ENCODE results near the gene REL.

The REL gene

DNA sequence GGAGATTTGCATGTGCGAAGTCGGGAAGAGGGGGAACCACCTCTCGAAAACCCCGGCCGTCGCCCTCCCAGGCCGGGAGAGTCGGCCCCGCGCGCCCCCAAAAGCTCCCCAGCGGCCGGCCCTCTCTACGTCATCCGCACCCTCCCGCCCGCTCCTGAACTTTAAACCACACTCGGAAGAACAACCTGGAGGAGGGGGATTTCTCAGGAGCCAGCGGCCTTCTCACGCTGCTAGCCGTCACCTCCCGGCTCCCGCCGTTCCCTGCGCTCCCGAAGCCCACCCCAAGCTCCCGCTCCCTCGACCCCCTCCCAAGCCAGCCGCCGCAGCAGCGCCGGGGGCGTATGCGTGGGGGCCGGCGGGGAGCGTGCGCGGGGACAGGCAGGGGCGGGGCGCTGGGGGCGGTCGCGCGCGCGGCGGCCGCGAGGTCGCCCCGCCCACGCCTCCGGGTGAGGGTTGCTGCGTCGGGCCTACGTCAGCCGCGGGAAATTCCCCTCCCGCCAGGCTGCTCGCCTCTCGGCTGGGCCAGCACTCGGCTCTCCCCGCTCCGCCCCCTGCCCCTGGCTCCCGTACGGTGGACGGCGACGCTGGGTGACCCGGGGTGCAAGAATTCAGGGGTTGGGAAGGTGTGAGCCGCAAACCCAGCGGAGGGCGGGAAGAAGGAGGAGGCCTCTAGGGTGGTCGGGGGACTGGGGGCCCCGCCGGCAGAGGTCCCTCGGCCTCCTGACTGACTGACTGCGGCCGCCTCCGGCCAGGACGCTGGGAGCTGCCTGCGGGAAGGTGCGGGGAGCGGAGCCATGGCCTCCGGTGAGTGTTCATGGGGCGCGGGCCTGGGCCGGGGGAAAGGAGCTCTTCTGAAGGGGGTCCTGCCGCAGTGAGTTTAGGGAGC is at the start of gene REL:
Gene REL (plus strand): TSS at position 528 of the 886 bp plus-strand sequence. CDS start 267 bp downstream, at position 795.
- POLR2A ChIA-PET = interaction anchor here (0.6 to 1.7 kb wide), 3 partner anchors 74 to 145 kb away, joined by 3 to 6 read pairs (median 3); partner anchors contain the start of gene PAPOLG
- TF ChIP-seq ZNF677 (tag by site-specific recombination; IDR thresholded peaks at IDR 0.05) (no peak), ZNF664 (tag by site-specific recombination; IDR thresholded peaks at IDR 0.05) (no peak), SP2 (tag by site-specific recombination; IDR thresholded peaks at IDR 0.05) (peak; percentile 49), BCL11B (tag by site-specific recombination; IDR thresholded peaks at IDR 0.05; ENCODE audit: low read depth) (peak; percentile 44; the same call in 1 of the 2 replicates), HOXD13 (CRISPR knock-in tag; IDR thresholded peaks at IDR 0.05; ENCODE audit: borderline replicate concordance) (no peak), ZNF138 (tag by site-specific recombination; IDR thresholded peaks at IDR 0.05; ENCODE audit: borderline replicate concordance) (no peak), ZNF423 (tag by site-specific recombination; IDR thresholded peaks at IDR 0.05) (peak; percentile 44; the same call in 1 of the 2 replicates), ZNF341 (tag by site-specific recombination; IDR thresholded peaks at IDR 0.05; ENCODE audit: low read depth) (peak; percentile 79), ZNF416 (tag by site-specific recombination; IDR thresholded peaks at IDR 0.05) (no peak), OSR2 (tag by site-specific recombination; IDR thresholded peaks at IDR 0.05) (0 out of 2 replicates have a peak, but pooled peaks have one; percentile 14), ZFHX2 (tag by site-specific recombination; conservative IDR thresholded peaks at IDR 0.05) (peak; percentile 79), ZNF521 (tag by site-specific recombination; IDR thresholded peaks at IDR 0.05) (no peak), ZNF843 (tag by site-specific recombination; IDR thresholded peaks at IDR 0.05) (no peak), ZNF211 (tag by site-specific recombination; IDR thresholded peaks at IDR 0.05; ENCODE audit: low read depth) (no peak)
- TF ChIP-seq, protein P1, sequence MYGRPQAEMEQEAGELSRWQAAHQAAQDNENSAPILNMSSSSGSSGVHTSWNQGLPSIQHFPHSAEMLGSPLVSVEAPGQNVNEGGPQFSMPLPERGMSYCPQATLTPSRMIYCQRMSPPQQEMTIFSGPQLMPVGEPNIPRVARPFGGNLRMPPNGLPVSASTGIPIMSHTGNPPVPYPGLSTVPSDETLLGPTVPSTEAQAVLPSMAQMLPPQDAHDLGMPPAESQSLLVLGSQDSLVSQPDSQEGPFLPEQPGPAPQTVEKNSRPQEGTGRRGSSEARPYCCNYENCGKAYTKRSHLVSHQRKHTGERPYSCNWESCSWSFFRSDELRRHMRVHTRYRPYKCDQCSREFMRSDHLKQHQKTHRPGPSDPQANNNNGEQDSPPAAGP (tag by site-specific recombination; IDR thresholded peaks at IDR 0.05) = no peak
- TF ChIP-seq, protein P2, sequence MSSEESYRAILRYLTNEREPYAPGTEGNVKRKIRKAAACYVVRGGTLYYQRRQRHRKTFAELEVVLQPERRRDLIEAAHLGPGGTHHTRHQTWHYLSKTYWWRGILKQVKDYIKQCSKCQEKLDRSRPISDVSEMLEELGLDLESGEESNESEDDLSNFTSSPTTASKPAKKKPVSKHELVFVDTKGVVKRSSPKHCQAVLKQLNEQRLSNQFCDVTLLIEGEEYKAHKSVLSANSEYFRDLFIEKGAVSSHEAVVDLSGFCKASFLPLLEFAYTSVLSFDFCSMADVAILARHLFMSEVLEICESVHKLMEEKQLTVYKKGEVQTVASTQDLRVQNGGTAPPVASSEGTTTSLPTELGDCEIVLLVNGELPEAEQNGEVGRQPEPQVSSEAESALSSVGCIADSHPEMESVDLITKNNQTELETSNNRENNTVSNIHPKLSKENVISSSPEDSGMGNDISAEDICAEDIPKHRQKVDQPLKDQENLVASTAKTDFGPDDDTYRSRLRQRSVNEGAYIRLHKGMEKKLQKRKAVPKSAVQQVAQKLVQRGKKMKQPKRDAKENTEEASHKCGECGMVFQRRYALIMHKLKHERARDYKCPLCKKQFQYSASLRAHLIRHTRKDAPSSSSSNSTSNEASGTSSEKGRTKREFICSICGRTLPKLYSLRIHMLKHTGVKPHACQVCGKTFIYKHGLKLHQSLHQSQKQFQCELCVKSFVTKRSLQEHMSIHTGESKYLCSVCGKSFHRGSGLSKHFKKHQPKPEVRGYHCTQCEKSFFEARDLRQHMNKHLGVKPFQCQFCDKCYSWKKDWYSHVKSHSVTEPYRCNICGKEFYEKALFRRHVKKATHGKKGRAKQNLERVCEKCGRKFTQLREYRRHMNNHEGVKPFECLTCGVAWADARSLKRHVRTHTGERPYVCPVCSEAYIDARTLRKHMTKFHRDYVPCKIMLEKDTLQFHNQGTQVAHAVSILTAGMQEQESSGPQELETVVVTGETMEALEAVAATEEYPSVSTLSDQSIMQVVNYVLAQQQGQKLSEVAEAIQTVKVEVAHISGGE (tag by site-specific recombination; conservative IDR thresholded peaks at IDR 0.05; ENCODE audit: low read depth) = 0 out of 2 replicates have a peak, but pooled peaks have one; percentile 11
- TF ChIP-seq, protein P3, sequence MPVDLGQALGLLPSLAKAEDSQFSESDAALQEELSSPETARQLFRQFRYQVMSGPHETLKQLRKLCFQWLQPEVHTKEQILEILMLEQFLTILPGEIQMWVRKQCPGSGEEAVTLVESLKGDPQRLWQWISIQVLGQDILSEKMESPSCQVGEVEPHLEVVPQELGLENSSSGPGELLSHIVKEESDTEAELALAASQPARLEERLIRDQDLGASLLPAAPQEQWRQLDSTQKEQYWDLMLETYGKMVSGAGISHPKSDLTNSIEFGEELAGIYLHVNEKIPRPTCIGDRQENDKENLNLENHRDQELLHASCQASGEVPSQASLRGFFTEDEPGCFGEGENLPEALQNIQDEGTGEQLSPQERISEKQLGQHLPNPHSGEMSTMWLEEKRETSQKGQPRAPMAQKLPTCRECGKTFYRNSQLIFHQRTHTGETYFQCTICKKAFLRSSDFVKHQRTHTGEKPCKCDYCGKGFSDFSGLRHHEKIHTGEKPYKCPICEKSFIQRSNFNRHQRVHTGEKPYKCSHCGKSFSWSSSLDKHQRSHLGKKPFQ (tag by site-specific recombination; IDR thresholded peaks at IDR 0.05) = peak; percentile 63; the same call in 1 of the 2 replicates
- TF ChIP-seq, protein P4, sequence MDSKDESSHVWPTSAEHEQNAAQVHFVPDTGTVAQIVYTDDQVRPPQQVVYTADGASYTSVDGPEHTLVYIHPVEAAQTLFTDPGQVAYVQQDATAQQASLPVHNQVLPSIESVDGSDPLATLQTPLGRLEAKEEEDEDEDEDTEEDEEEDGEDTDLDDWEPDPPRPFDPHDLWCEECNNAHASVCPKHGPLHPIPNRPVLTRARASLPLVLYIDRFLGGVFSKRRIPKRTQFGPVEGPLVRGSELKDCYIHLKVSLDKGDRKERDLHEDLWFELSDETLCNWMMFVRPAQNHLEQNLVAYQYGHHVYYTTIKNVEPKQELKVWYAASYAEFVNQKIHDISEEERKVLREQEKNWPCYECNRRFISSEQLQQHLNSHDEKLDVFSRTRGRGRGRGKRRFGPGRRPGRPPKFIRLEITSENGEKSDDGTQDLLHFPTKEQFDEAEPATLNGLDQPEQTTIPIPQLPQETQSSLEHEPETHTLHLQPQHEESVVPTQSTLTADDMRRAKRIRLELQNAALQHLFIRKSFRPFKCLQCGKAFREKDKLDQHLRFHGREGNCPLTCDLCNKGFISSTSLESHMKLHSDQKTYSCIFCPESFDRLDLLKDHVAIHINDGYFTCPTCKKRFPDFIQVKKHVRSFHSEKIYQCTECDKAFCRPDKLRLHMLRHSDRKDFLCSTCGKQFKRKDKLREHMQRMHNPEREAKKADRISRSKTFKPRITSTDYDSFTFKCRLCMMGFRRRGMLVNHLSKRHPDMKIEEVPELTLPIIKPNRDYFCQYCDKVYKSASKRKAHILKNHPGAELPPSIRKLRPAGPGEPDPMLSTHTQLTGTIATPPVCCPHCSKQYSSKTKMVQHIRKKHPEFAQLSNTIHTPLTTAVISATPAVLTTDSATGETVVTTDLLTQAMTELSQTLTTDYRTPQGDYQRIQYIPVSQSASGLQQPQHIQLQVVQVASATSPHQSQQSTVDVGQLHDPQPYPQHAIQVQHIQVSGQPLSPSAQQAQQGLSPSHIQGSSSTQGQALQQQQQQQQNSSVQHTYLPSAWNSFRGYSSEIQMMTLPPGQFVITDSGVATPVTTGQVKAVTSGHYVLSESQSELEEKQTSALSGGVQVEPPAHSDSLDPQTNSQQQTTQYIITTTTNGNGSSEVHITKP (tag by site-specific recombination; IDR thresholded peaks at IDR 0.05) = peak; percentile 88
- TF ChIP-seq, protein P5, sequence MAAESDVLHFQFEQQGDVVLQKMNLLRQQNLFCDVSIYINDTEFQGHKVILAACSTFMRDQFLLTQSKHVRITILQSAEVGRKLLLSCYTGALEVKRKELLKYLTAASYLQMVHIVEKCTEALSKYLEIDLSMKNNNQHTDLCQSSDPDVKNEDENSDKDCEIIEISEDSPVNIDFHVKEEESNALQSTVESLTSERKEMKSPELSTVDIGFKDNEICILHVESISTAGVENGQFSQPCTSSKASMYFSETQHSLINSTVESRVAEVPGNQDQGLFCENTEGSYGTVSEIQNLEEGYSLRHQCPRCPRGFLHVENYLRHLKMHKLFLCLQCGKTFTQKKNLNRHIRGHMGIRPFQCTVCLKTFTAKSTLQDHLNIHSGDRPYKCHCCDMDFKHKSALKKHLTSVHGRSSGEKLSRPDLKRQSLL (tag by site-specific recombination; IDR thresholded peaks at IDR 0.05) = 0 out of 2 replicates have a peak, but pooled peaks have one; percentile 17
- TF ChIP-seq, protein P6, sequence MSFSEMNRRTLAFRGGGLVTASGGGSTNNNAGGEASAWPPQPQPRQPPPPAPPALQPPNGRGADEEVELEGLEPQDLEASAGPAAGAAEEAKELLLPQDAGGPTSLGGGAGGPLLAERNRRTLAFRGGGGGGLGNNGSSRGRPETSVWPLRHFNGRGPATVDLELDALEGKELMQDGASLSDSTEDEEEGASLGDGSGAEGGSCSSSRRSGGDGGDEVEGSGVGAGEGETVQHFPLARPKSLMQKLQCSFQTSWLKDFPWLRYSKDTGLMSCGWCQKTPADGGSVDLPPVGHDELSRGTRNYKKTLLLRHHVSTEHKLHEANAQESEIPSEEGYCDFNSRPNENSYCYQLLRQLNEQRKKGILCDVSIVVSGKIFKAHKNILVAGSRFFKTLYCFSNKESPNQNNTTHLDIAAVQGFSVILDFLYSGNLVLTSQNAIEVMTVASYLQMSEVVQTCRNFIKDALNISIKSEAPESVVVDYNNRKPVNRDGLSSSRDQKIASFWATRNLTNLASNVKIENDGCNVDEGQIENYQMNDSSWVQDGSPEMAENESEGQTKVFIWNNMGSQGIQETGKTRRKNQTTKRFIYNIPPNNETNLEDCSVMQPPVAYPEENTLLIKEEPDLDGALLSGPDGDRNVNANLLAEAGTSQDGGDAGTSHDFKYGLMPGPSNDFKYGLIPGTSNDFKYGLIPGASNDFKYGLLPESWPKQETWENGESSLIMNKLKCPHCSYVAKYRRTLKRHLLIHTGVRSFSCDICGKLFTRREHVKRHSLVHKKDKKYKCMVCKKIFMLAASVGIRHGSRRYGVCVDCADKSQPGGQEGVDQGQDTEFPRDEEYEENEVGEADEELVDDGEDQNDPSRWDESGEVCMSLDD (tag by site-specific recombination; IDR thresholded peaks at IDR 0.05) = peak; percentile 86

More for the DNA sequence above, at the start of gene REL:
- H3K4me3 ChIP-seq (ENCODE audit: low read depth, low read length) = peak within 1 kb of the TSS; percentile 97
- H3K4me1 ChIP-seq (ENCODE audit: control insufficient read depth, insufficient read depth, low read length) = peaks cover 15% of the 10 kb centered on the region
- peak within 1 kb of the TSS; percentile 92 for H3K27ac ChIP-seq (ENCODE audit: extremely low read depth, low read depth, low read length)
- no peaks in the 10 kb centered on the region for H3K36me3 ChIP-seq (ENCODE audit: control insufficient read depth in 2 of 2, insufficient read depth in 1 of 2, low read length in 2 of 2)
- CTCF ChIA-PET = interaction anchor here (0.8 to 1.0 kb wide), 2 partner anchors 115 to 117 kb away, joined by 3 to 4 read pairs; no protein-coding TSS in a partner anchor
- H3K9me3 ChIP-seq (ENCODE audit: control insufficient read depth, insufficient read depth, low read depth, low read length) = no peaks in the 10 kb centered on the region

Measured in HEK293 (cell line).